HepG2 (cell line): ENCODE results near the gene CHRD. TPM values are rescaled to one million over a fixed set of nuclear protein-coding genes. Genes with fewer than 3 reads are reported as not detected.

Experiments
- AHDC1 ChIP-seq: sonication (generic); formaldehyde crosslinking; IDR thresholded peaks from 2 replicates; pipeline ENCODE4 v1.5.1; 2020; ENCODE audit warnings: mild to moderate bottlenecking, missing genetic modification reagents, borderline replicate concordance
- FOXP4 ChIP-seq: sonication (generic); formaldehyde crosslinking; IDR thresholded peaks from 2 replicates; pipeline ENCODE4 v1.4.0; 2020; ENCODE audit warnings: missing genetic modification reagents
- GATAD2A ChIP-seq: IDR thresholded peaks from 2 replicates; pipeline ENCODE4 v1.6.1; 2016
- NFE2L2 ChIP-seq: fragments of 150-350 bp; IDR thresholded peaks from 2 replicates; pipeline ENCODE4 v1.6.1; 2014; ENCODE audit warnings: low read length
- PHF20 ChIP-seq: sonication (generic); formaldehyde crosslinking; IDR thresholded peaks from 2 replicates; pipeline ENCODE4 v1.5.0; 2020; ENCODE audit warnings: mild to moderate bottlenecking, missing genetic modification reagents
- PHF21A ChIP-seq: sonication (generic); formaldehyde crosslinking; IDR thresholded peaks from 2 replicates; pipeline ENCODE4 v1.5.0; 2020; ENCODE audit warnings: mild to moderate bottlenecking, missing genetic modification reagents
- SRY ChIP-seq: sonication (generic); formaldehyde crosslinking; IDR thresholded peaks from 2 replicates; pipeline ENCODE4 v1.8.0; 2022; ENCODE audit warnings: mild to moderate bottlenecking, missing genetic modification reagents
- TBP ChIP-seq: sonication (generic); formaldehyde crosslinking; IDR thresholded peaks from 2 replicates; pipeline ENCODE4 v1.5.0; 2020; ENCODE audit warnings: missing genetic modification reagents
- ZIK1 ChIP-seq: sonication (generic); formaldehyde crosslinking; IDR thresholded peaks from 2 replicates; pipeline ENCODE4 v1.5.0; 2020; ENCODE audit warnings: mild to moderate bottlenecking, low read depth, missing genetic modification reagents, borderline replicate concordance
- ZNF256 ChIP-seq: sonication (generic); formaldehyde crosslinking; conservative IDR thresholded peaks from 2 replicates; pipeline ENCODE4 v1.4.0; 2020; ENCODE audit warnings: missing genetic modification reagents
- ZNF282 ChIP-seq: fragments of 450-650 bp; IDR thresholded peaks from 2 replicates; pipeline ENCODE4 v1.6.1; 2018; ENCODE audit not compliant: partially characterized antibody
- ZNF891 ChIP-seq: sonication (generic); formaldehyde crosslinking; IDR thresholded peaks from 2 replicates; pipeline ENCODE4 v1.5.0; 2020; ENCODE audit warnings: mild to moderate bottlenecking, missing genetic modification reagents
- polyA plus RNA-seq, 8 experiments: library from polyadenylated mRNA; depleted of rRNA in 3 of 8; stranded (reverse) in 7 of 8; unstranded in 1 of 8; fragments of >200 nt; fragmentation: Illumina TruSeq in 4 of 8; extraction: Trizol in 4 of 8; gene quantifications; 2 replicates each; pipeline versions ENCODE4 v1.2.1 to v1.2.3, GENCODE V29; 2011 to 2016; ENCODE audit warnings: low read depth in 4 of 8, missing spikeins in 1 of 8, mixed read lengths in 1 of 8; ENCODE audit not compliant: insufficient read depth in 1 of 8
- total RNA-seq, 5 experiments: library from RNA; depleted of rRNA; stranded (reverse); fragments of >200 nt; fragmentation: Illumina TruSeq; extraction: Trizol; gene quantifications; 2 replicates each; pipeline ENCODE4 v1.2.3, GENCODE V29; 2016; ENCODE audit warnings: low read depth in 1 of 5
- TF ChIP-seq, protein P1 (sequence below), 2 experiments: fragments of 450-650 bp in 1 of 2; sonication (generic) in 1 of 2; formaldehyde crosslinking; IDR thresholded peaks; 2 replicates each; pipeline versions ENCODE4 v1.5.0 to v1.8.0; 2020 to 2022; ENCODE audit warnings: mild to moderate bottlenecking in 1 of 2, missing genetic modification reagents in 1 of 2
- TF ChIP-seq, protein P2 (sequence below): sonication (generic); formaldehyde crosslinking; IDR thresholded peaks from 2 replicates; pipeline ENCODE4 v1.8.0; 2022; ENCODE audit warnings: missing genetic modification reagents, mild to moderate bottlenecking, moderate library complexity, borderline replicate concordance

CHRD gene
- total and polyA plus RNA-seq, 2 of the 13 experiments (the other 11 are each of a cell fraction or from before 2014, with no cell fraction given): 22.2 to 35.2 TPM

DNA sequence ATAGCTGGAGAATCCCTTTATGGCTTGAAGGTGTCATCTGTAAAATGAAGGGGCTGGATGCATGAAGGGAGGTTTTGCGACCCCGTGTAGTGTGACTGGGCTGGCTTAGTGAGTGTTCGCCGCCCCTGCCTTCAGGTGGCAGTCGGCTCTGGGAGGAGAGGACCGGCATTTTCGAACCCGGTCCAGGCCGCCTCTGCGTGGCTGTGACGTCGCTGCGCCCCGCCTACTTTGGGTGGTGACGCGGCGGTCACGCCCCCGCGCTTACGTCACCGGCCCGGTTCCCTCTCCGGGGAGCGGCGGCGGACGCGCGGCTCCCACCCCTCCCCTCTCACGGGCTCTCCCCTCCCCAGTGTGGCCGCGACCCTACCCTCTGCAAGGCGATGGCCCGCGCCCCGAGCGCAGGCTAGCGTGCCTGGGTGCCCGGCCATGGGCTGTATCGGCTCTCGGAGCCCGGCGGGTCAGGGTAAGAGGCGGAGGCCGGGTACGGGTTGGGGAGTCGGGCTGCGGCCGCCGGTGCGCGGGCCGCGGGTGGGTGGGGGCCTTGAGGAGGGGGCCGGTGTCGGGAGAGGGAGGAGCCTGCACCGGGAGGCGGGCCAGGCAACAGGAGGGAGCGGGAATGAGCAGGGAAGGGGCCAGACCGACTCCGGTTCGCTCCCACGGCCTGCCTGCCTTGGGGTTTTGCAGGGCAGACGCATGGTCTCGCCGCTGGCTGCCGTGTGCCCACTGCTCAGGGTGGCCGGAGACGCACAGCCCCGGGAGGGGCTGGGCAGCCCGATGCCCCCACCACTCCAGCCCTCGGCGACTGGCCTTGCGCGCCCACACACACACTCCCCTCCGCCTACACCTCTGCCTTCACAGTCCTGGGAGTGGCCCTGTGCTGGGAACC is 44.0 kb upstream of the CHRD start (continued):
- TF ChIP-seq AHDC1 (CRISPR knock-in tag): no peak
- TF ChIP-seq ZNF891: 0 out of 2 replicates have a peak, but pooled peaks have one; percentile 2
- TF ChIP-seq NFE2L2: no peak
- TF ChIP-seq PHF21A (CRISPR knock-in tag): no peak
- TF ChIP-seq, protein P1, sequence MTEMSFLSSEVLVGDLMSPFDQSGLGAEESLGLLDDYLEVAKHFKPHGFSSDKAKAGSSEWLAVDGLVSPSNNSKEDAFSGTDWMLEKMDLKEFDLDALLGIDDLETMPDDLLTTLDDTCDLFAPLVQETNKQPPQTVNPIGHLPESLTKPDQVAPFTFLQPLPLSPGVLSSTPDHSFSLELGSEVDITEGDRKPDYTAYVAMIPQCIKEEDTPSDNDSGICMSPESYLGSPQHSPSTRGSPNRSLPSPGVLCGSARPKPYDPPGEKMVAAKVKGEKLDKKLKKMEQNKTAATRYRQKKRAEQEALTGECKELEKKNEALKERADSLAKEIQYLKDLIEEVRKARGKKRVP (CRISPR knock-in tag; IDR thresholded peaks at IDR 0.05): peak in 1 of 2 experiments; percentile 48; a peak in 2 of 4 replicates
- TF ChIP-seq GATAD2A (CRISPR knock-in tag): peak; percentile 41
- no peak for TF ChIP-seq SRY (CRISPR knock-in tag)
- no peak for TF ChIP-seq FOXP4 (CRISPR knock-in tag)
- TF ChIP-seq, protein P2, sequence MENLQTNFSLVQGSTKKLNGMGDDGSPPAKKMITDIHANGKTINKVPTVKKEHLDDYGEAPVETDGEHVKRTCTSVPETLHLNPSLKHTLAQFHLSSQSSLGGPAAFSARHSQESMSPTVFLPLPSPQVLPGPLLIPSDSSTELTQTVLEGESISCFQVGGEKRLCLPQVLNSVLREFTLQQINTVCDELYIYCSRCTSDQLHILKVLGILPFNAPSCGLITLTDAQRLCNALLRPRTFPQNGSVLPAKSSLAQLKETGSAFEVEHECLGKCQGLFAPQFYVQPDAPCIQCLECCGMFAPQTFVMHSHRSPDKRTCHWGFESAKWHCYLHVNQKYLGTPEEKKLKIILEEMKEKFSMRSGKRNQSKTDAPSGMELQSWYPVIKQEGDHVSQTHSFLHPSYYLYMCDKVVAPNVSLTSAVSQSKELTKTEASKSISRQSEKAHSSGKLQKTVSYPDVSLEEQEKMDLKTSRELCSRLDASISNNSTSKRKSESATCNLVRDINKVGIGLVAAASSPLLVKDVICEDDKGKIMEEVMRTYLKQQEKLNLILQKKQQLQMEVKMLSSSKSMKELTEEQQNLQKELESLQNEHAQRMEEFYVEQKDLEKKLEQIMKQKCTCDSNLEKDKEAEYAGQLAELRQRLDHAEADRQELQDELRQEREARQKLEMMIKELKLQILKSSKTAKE (CRISPR knock-in tag): no peak
- TF ChIP-seq ZNF256 (CRISPR knock-in tag): no peak
- TF ChIP-seq PHF20 (CRISPR knock-in tag): peak; percentile 41; the same call in 1 of the 2 replicates
- TF ChIP-seq ZIK1 (CRISPR knock-in tag): peak; percentile 67; the same call in 1 of the 2 replicates
- TF ChIP-seq TBP: no peak
- TF ChIP-seq ZNF282: no peak
